HepG2 (cell line): ENCODE data around the gene SRCIN1. TPM values are rescaled to one million over a fixed set of nuclear protein-coding genes. Genes with fewer than 3 reads are reported as not detected.
A peak's percentile ranks its signal among the peaks of the same experiment; 100 is the strongest.

Experiments used
- ADNP ChIP-seq: sonication (generic); formaldehyde crosslinking; IDR thresholded peaks from 2 replicates; pipeline ENCODE4 v1.4.0; 2020; ENCODE audit warnings: missing genetic modification reagents
- ERF ChIP-seq: IDR thresholded peaks from 2 replicates; pipeline ENCODE4 v1.6.1; 2018; ENCODE audit warnings: missing biosample characterization, missing genetic modification reagents
- HMGA1 ChIP-seq: sonication (generic); formaldehyde crosslinking; conservative IDR thresholded peaks from 2 replicates; pipeline ENCODE4 v1.4.0; 2020; ENCODE audit warnings: missing genetic modification reagents
- HNF4G ChIP-seq, 2 experiments: sonication (generic) in 1 of 2; formaldehyde crosslinking in 1 of 2; IDR thresholded peaks; 2 replicates each; pipeline versions ENCODE4 v1.4.0 to v1.6.1; 2011 to 2020; ENCODE audit warnings: borderline replicate concordance in 2 of 2, low read depth in 2 of 2, mild to moderate bottlenecking in 2 of 2, low read length in 1 of 2, missing genetic modification reagents in 1 of 2, moderate library complexity in 1 of 2
- MED13 ChIP-seq: sonication (generic); formaldehyde crosslinking; IDR thresholded peaks from 2 replicates; pipeline ENCODE4 v1.5.0; 2020; ENCODE audit warnings: missing genetic modification reagents
- NFKB2 ChIP-seq: sonication (generic); formaldehyde crosslinking; IDR thresholded peaks from 2 replicates; pipeline ENCODE4 v1.4.0; 2020; ENCODE audit warnings: missing genetic modification reagents, borderline replicate concordance
- PCBP2 ChIP-seq: fragments of 200-400 bp; formaldehyde crosslinking; optimal IDR thresholded peaks from 2 replicates; pipeline ENCODE3; 2018; ENCODE audit warnings: low read length, low read depth; ENCODE audit not compliant: poor library complexity, severe bottlenecking
- RBAK ChIP-seq: sonication (generic); formaldehyde crosslinking; IDR thresholded peaks from 2 replicates; pipeline ENCODE4 v1.5.1; 2020; ENCODE audit warnings: mild to moderate bottlenecking, missing genetic modification reagents
- SNAPC2 ChIP-seq: sonication (generic); formaldehyde crosslinking; IDR thresholded peaks from 2 replicates; pipeline ENCODE4 v1.8.1; 2022; ENCODE audit warnings: mild to moderate bottlenecking, missing genetic modification reagents
- SPEN ChIP-seq: sonication (generic); formaldehyde crosslinking; IDR thresholded peaks from 2 replicates; pipeline ENCODE4 v1.5.1; 2020; ENCODE audit warnings: low read depth, mild to moderate bottlenecking, missing genetic modification reagents
- SYNCRIP ChIP-seq: fragments of 200-400 bp; formaldehyde crosslinking; IDR thresholded peaks from 2 replicates; pipeline ENCODE4 v1.6.1; 2018; ENCODE audit warnings: mild to moderate bottlenecking, low read depth, low read length; ENCODE audit not compliant: insufficient read depth
- TAF15 ChIP-seq: fragments of 200-400 bp; formaldehyde crosslinking; IDR thresholded peaks from one replicate; pipeline ENCODE4 v1.6.1; 2018; ENCODE audit warnings: mild to moderate bottlenecking, low read depth, low read length; ENCODE audit not compliant: poor library complexity, severe bottlenecking
- TBP ChIP-seq: sonication (generic); formaldehyde crosslinking; IDR thresholded peaks from 2 replicates; pipeline ENCODE4 v1.5.0; 2020; ENCODE audit warnings: missing genetic modification reagents
- ZBTB26 ChIP-seq: IDR thresholded peaks from 2 replicates; pipeline ENCODE4 v1.6.1; 2016; ENCODE audit warnings: missing compliant biosample characterization, missing genetic modification reagents, borderline replicate concordance
- ZNF136 ChIP-seq: sonication (generic); formaldehyde crosslinking; IDR thresholded peaks from 2 replicates; pipeline ENCODE4 v1.8.1; 2022; ENCODE audit warnings: low read depth, mild to moderate bottlenecking, moderate library complexity, missing genetic modification reagents
- ZNF33A ChIP-seq: sonication (generic); formaldehyde crosslinking; IDR thresholded peaks from 2 replicates; pipeline ENCODE4 v1.5.1; 2020; ENCODE audit warnings: missing genetic modification reagents, mild to moderate bottlenecking, moderate library complexity, borderline replicate concordance
- ZNF552 ChIP-seq: sonication (generic); formaldehyde crosslinking; IDR thresholded peaks from 2 replicates; pipeline ENCODE4 v1.9.0; 2022; ENCODE audit warnings: missing genetic modification reagents, mild to moderate bottlenecking, borderline replicate concordance
- ZNF614 ChIP-seq: IDR thresholded peaks from 2 replicates; pipeline ENCODE4 v1.6.1; 2018; ENCODE audit warnings: missing biosample characterization, missing genetic modification reagents, inconsistent platforms, borderline replicate concordance
- ZNF710 ChIP-seq: sonication (generic); formaldehyde crosslinking; IDR thresholded peaks from 2 replicates; pipeline ENCODE4 v1.5.0; 2020; ENCODE audit warnings: mild to moderate bottlenecking, missing genetic modification reagents, borderline replicate concordance
- ZNF780A ChIP-seq: sonication (generic); formaldehyde crosslinking; IDR thresholded peaks from 2 replicates; pipeline ENCODE4 v1.8.0; 2022; ENCODE audit warnings: mild to moderate bottlenecking, missing genetic modification reagents, moderate library complexity
- ZSCAN9 ChIP-seq: IDR thresholded peaks from 2 replicates; pipeline ENCODE4 v1.6.1; 2016; ENCODE audit warnings: borderline replicate concordance
- ZUFSP ChIP-seq: sonication (generic); formaldehyde crosslinking; IDR thresholded peaks from 2 replicates; pipeline ENCODE4 v1.9.0; 2021; ENCODE audit warnings: missing genetic modification reagents, mild to moderate bottlenecking, borderline replicate concordance
- polyA plus RNA-seq, 8 experiments: library from polyadenylated mRNA; depleted of rRNA in 3 of 8; stranded (reverse) in 7 of 8; unstranded in 1 of 8; fragments of >200 nt; fragmentation: Illumina TruSeq in 4 of 8; extraction: Trizol in 4 of 8; gene quantifications; 2 replicates each; pipeline versions ENCODE4 v1.2.1 to v1.2.3, GENCODE V29; 2011 to 2016; ENCODE audit warnings: low read depth in 4 of 8, missing spikeins in 1 of 8, mixed read lengths in 1 of 8; ENCODE audit not compliant: insufficient read depth in 1 of 8
- total RNA-seq, 5 experiments: library from RNA; depleted of rRNA; stranded (reverse); fragments of >200 nt; fragmentation: Illumina TruSeq; extraction: Trizol; gene quantifications; 2 replicates each; pipeline ENCODE4 v1.2.3, GENCODE V29; 2016; ENCODE audit warnings: low read depth in 1 of 5

SRCIN1 gene
- total and polyA plus RNA-seq, 2 of the 13 experiments (the other 11 are each of a cell fraction or from before 2014, with no cell fraction given): 1.2 to 9.6 TPM

GRCh38 chr17:38510421-38511149, 95.2 kb downstream of the SRCIN1 start (continued):
- TF ChIP-seq RBAK (no peak), ZBTB26 (CRISPR knock-in tag) (no peak), NFKB2 (CRISPR knock-in tag) (peak; percentile 19; the same call in 1 of the 2 replicates), ZNF136 (CRISPR knock-in tag) (no peak), ZNF33A (CRISPR knock-in tag) (no peak), ZNF710 (CRISPR knock-in tag) (no peak), ZNF780A (CRISPR knock-in tag) (no peak), ERF (no peak), ADNP (no peak), HNF4G (IDR thresholded peaks at IDR 0.05; ENCODE audit: borderline replicate concordance, low read depth, low read length) (peak; percentile 22; the same call in 1 of the 2 replicates), HNF4G (CRISPR knock-in tag; IDR thresholded peaks at IDR 0.05; ENCODE audit: borderline replicate concordance, low read depth) (peak; percentile 49; the same call in 1 of the 2 replicates), ZUFSP (CRISPR knock-in tag) (no peak), SPEN (CRISPR knock-in tag) (no peak), ZSCAN9 (CRISPR knock-in tag) (no peak), ZNF614 (CRISPR knock-in tag) (no peak), SYNCRIP (no peak), SNAPC2 (CRISPR knock-in tag) (no peak), TAF15 (peak; percentile 56), ZNF552 (no peak), HMGA1 (no peak), TBP (CRISPR knock-in tag) (no peak), MED13 (CRISPR knock-in tag) (no peak), PCBP2 (no peak)
